SU-DHL-6 (cell line): ENCODE measurements around the gene PRLHR.

Experiments used
- H2AFZ ChIP-seq: fragments of 200-600 bp; sonication (generic); 2 replicates; pipeline ENCODE4 v1.6.1; 2014; ENCODE audit warnings: low read depth, mild to moderate bottlenecking, moderate library complexity, mixed read lengths, antibody characterized with exemption, low read length; ENCODE audit not compliant: severe bottlenecking
- H3F3A ChIP-seq: fragments of 200-600 bp; shearing (Covaris generic); 2 replicates; pipeline ENCODE4 v1.6.0; 2016; ENCODE audit warnings: antibody characterized with exemption, mild to moderate bottlenecking; ENCODE audit not compliant: insufficient read depth
- H3K27ac ChIP-seq: fragments of 200-600 bp; sonication (generic); 2 replicates; pipeline ENCODE4 v1.5.1; 2016; ENCODE audit warnings: low read depth, mild to moderate bottlenecking, low read length, moderate library complexity, mixed read lengths
- H3K27me3 ChIP-seq: fragments of 200-600 bp; sonication (generic), shearing (Covaris generic); 2 replicates; pipeline ENCODE4 v1.6.0; 2014; ENCODE audit warnings: mild to moderate bottlenecking, low read length
- H3K36me3 ChIP-seq: fragments of 200-600 bp; sonication (generic); 2 replicates; pipeline ENCODE4 v1.6.1; 2014; ENCODE audit warnings: mild to moderate bottlenecking, low read length, mixed read lengths
- H3K4me2 ChIP-seq: fragments of 300-600, 200-600 bp; shearing (Covaris generic), sonication (generic); 2 replicates; pipeline ENCODE4 v1.6.0; 2014; ENCODE audit warnings: low read length, low read depth, mild to moderate bottlenecking; ENCODE audit not compliant: poor library complexity, severe bottlenecking
- H3K4me3 ChIP-seq: fragments of 200-600 bp; sonication (generic); 2 replicates; pipeline ENCODE4 v1.5.1; 2014; ENCODE audit warnings: antibody characterized with exemption, low read length, mild to moderate bottlenecking, mixed read lengths; ENCODE audit not compliant: insufficient read depth, poor library complexity, severe bottlenecking
- H3K79me2 ChIP-seq: fragments of 200-600 bp; sonication (generic); 2 replicates; pipeline ENCODE4 v1.6.1; 2014; ENCODE audit warnings: mild to moderate bottlenecking, low read length, moderate library complexity; ENCODE audit not compliant: insufficient read depth
- H3K9ac ChIP-seq: fragments of 200-600 bp; sonication (generic); 2 replicates; pipeline ENCODE4 v1.7.0; 2014; ENCODE audit warnings: mild to moderate bottlenecking, low read length
- H3K9me2 ChIP-seq: fragments of 200-600 bp; sonication (generic); replicated peaks from 2 replicates; pipeline ENCODE4 v1.6.1; 2014; ENCODE audit warnings: low read length; ENCODE audit not compliant: insufficient read depth
- H3K9me3 ChIP-seq: fragments of 200-600 bp; sonication (generic); 2 replicates; pipeline ENCODE4 v1.6.1; 2014; ENCODE audit warnings: low read length, mixed read lengths; ENCODE audit not compliant: insufficient read depth
- H4K20me1 ChIP-seq: fragments of 200-600 bp; sonication (generic); 2 replicates; pipeline ENCODE4 v1.6.1; 2014; ENCODE audit warnings: low read depth, mild to moderate bottlenecking, antibody characterized with exemption, low read length, moderate library complexity, mixed read lengths
- CTCF ChIP-seq: fragments of 200-600 bp; sonication (generic); IDR thresholded peaks from one replicate; pipeline ENCODE4 v1.5.1; 2017; ENCODE audit warnings: antibody characterized with exemption, mild to moderate bottlenecking, low read length, moderate library complexity; ENCODE audit not compliant: insufficient read depth, poor library complexity, severe bottlenecking
- EZH2phosphoT487 ChIP-seq: fragments of 200-600 bp; sonication (generic), shearing (Covaris generic); conservative IDR thresholded peaks from 2 replicates; pipeline ENCODE4 v1.6.1; 2018; ENCODE audit warnings: mild to moderate bottlenecking, antibody characterized with exemption, low read length, moderate library complexity, mixed read lengths

PRLHR gene

DNA sequence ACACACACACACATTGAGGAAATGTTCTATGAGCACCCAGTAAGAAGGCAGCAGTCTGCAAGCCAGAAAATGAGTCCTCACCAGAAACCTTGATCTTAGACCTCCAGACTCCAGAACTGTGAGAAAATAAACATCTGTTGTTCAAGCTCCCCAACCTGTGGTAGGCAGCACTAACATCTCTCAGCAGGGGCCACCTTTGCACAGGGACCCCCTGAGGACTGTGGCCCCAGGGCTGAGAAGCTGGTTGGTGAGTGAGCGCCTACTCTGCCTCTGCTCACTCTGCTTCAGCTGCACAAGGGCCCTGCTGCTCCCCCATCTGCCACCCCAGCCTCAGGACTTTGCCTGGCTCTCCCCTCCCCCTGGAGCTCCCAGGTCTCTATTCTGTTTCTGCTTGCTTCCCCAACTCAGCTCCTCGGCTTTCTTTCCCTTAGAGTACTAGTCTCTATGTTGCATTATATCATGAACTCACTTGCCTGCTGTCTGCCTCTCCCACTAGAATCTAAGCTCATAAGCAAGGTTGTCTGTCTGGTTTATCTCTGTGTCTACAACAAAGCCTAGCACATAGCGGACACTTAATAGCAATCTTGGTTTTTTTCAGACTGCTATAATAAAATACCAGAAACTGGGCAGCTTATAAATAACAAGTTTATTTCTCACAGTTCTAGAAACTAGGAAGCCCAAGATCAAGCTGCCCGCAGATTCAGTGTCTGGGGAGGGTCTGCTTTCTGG lies 40.4 kb upstream of the PRLHR start:
- Histone ChIP-seq H3K27me3 (no peaks in the 10 kb centered on the region), H3K36me3 (no peaks in the 10 kb centered on the region), H3K27ac (no peak overlapping the region), H3K4me2 (no peak overlapping the region), H3K79me2 (no peaks in the 10 kb centered on the region), H3K4me3 (no peak overlapping the region), H4K20me1 (no peaks in the 10 kb centered on the region), H2AFZ (no peak overlapping the region), H3K9me3 (no peaks in the 10 kb centered on the region), H3K9ac (no peak overlapping the region), H3K9me2 (no peaks in the 10 kb centered on the region), H3F3A (no peaks in the 10 kb centered on the region)
- TF ChIP-seq CTCF (no peak), EZH2phosphoT487 (no peak)

- H3K36me3 ChIP-seq = no peaks in the 10 kb centered on the region
- no peaks in the 10 kb centered on the region for H3F3A ChIP-seq
- H3K27me3 ChIP-seq = no peaks in the 10 kb centered on the region
- no peaks in the 10 kb centered on the region for H3K9me3 ChIP-seq
- H3K9ac ChIP-seq = no peak overlapping the region
- no peaks in the 10 kb centered on the region for H4K20me1 ChIP-seq
- no peaks in the 10 kb centered on the region for H3K9me2 ChIP-seq
- H2AFZ ChIP-seq = no peak overlapping the region
- no peak overlapping the region for H3K27ac ChIP-seq
- no peak overlapping the region for H3K4me3 ChIP-seq
- TF ChIP-seq CTCF = no peak
- no peak for TF ChIP-seq EZH2phosphoT487
- no peak overlapping the region for H3K4me2 ChIP-seq
- no peaks in the 10 kb centered on the region for H3K79me2 ChIP-seq
Measured at GRCh38 chr10:118633786-118634185, 38.3 kb upstream of the PRLHR start.

DNA sequence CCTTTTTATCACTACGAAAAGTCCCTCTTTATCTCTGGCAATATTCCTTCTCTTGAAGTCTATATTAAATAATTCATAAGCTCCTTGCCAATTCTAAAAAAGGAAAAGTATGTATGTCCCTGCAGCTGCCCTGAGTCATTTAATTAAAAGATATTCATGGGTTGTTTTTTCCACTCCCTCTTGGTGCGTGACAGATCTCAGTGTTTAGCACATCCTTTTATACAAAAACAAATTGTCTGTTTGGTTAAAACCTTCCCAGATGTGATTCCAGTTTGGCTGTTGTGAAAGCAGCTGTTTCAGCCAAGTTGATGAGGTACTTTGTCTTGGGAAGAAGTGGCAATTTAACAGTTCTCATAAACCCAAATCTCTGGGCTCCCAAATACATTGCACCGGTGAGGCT lies 33.8 kb upstream of the PRLHR start:
- no peaks in the 10 kb centered on the region for H3K9me3 ChIP-seq
- H3K9me2 ChIP-seq = no peaks in the 10 kb centered on the region
- no peaks in the 10 kb centered on the region for H3K27me3 ChIP-seq
- no peak overlapping the region for H3K9ac ChIP-seq
- H4K20me1 ChIP-seq = no peaks in the 10 kb centered on the region
- H3K4me3 ChIP-seq = no peak overlapping the region
- no peaks in the 10 kb centered on the region for H3F3A ChIP-seq
- H3K27ac ChIP-seq = no peak overlapping the region
- H3K79me2 ChIP-seq = no peaks in the 10 kb centered on the region
- H3K36me3 ChIP-seq = no peaks in the 10 kb centered on the region
- TF ChIP-seq CTCF = no peak
- no peak overlapping the region for H3K4me2 ChIP-seq
- no peak overlapping the region for H2AFZ ChIP-seq
